Hepatocyte (in vitro differentiated cells): ENCODE measurements around the gene ZNF644.

ENCODE experiments used
- EZH2 ChIP-seq: fragments of 200-600 bp; sonication (generic); IDR thresholded peaks from 2 replicates; pipeline ENCODE4 v1.6.1; 2016; ENCODE audit warnings: antibody characterized with exemption, mild to moderate bottlenecking, borderline replicate concordance
- EZH2phosphoT487 ChIP-seq: fragments of 200-600 bp; sonication (generic); IDR thresholded peaks from one replicate; pipeline ENCODE4 v1.6.1; 2018; ENCODE audit warnings: antibody characterized with exemption, mild to moderate bottlenecking, low read depth, moderate library complexity; ENCODE audit not compliant: unreplicated experiment, severe bottlenecking
- TF ChIP-seq, protein P1 (sequence below): fragments of 200-600 bp; sonication (generic); IDR thresholded peaks from 2 replicates; pipeline ENCODE4 v1.5.1; 2016; ENCODE audit warnings: antibody characterized with exemption, mild to moderate bottlenecking; ENCODE audit not compliant: poor library complexity

DNA sequence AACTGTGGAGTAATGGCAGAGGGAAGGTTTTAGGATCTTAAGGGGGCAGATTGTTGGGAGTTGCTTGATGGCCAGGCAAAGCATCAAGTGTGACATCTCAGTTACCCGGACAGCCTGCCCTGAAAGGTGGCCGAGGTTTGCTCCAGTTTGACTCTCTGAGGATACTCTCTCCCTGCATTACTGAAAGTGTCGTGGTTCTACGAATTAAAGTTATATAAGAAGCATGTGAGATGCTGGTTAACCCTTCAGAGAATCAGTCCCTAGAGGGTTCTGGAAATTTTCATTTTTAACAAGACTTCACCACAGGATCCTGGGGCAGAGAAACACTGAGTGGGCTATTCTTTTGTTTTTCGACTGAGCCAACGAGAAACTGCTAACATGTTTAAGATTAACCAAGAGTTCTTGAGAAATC, 689 bp upstream of the ZNF644 start:
- no peak for TF ChIP-seq EZH2
- TF ChIP-seq, protein P1, sequence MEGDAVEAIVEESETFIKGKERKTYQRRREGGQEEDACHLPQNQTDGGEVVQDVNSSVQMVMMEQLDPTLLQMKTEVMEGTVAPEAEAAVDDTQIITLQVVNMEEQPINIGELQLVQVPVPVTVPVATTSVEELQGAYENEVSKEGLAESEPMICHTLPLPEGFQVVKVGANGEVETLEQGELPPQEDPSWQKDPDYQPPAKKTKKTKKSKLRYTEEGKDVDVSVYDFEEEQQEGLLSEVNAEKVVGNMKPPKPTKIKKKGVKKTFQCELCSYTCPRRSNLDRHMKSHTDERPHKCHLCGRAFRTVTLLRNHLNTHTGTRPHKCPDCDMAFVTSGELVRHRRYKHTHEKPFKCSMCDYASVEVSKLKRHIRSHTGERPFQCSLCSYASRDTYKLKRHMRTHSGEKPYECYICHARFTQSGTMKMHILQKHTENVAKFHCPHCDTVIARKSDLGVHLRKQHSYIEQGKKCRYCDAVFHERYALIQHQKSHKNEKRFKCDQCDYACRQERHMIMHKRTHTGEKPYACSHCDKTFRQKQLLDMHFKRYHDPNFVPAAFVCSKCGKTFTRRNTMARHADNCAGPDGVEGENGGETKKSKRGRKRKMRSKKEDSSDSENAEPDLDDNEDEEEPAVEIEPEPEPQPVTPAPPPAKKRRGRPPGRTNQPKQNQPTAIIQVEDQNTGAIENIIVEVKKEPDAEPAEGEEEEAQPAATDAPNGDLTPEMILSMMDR, result no peak
- TF ChIP-seq EZH2phosphoT487, result no peak
